Ascending aorta (tissue), 2 donors: Measurements from ENCODE around the gene NRDE2. TPM values are rescaled to one million over a fixed set of nuclear protein-coding genes. Genes with fewer than 3 reads are reported as not detected.
"Not testable (repeated sequence)": the region's sequence is repeated elsewhere in the genome, so short reads cannot be mapped to it uniquely, and the experiment has no call there.

Source experiments
- DNase-seq, 2 donors: peaks; one replicate each; pipeline ENCODE4 v3.0.0-alpha.2; 2019; ENCODE audit warnings: low spot score in 2 of 2
- H3K27ac ChIP-seq, 2 donors: fragments of 200-600 bp; sonication (generic); one replicate each; pipeline ENCODE4 v1.5.1; 2016 to 2017; ENCODE audit warnings: mild to moderate bottlenecking in 1 of 2
- H3K27me3 ChIP-seq: fragments of 200-600 bp; sonication (generic); one replicate; pipeline ENCODE4 v1.5.1; 2017
- H3K36me3 ChIP-seq, 2 donors: fragments of 200-600 bp; sonication (generic); one replicate each; pipeline ENCODE4 v1.5.1; 2016
- H3K4me1 ChIP-seq, 2 donors: fragments of 200-600 bp; sonication (generic); one replicate each; pipeline ENCODE4 v1.5.1; 2016 to 2017; ENCODE audit warnings: mild to moderate bottlenecking in 1 of 2
- H3K4me3 ChIP-seq, 2 donors: fragments of 200-600 bp; sonication (generic); one replicate each; pipeline ENCODE4 v1.5.1; 2016 to 2017; ENCODE audit warnings: mild to moderate bottlenecking in 1 of 2
- H3K9me3 ChIP-seq, 2 donors: fragments of 200-600 bp; sonication (generic); one replicate each; pipeline ENCODE4 v1.5.1; 2016
- CTCF ChIP-seq, 3 experiments: fragments of 200-600 bp in 2 of 3; fragments of 450-650 bp in 1 of 3; sonication (generic) in 2 of 3; IDR thresholded peaks; one replicate each; pipeline ENCODE4 v1.5.1; 2016 to 2019; ENCODE audit warnings: antibody characterized with exemption in 3 of 3, mild to moderate bottlenecking in 1 of 3, moderate library complexity in 1 of 3
- intact Hi-C: fragments of 100-400 bp; cut with DNase I; formaldehyde crosslinking; loops from one replicate; pipeline ENCODE4 v1.15.1; 2023
- total RNA-seq: library from RNA; depleted of rRNA; stranded (reverse); fragments of >200 nt; gene quantifications from one replicate; pipeline ENCODE4 v1.1.0, GENCODE V29; 2016

NRDE2 gene
- total RNA-seq, 1 donor from 2014 or later = 9.2 TPM

DNA sequence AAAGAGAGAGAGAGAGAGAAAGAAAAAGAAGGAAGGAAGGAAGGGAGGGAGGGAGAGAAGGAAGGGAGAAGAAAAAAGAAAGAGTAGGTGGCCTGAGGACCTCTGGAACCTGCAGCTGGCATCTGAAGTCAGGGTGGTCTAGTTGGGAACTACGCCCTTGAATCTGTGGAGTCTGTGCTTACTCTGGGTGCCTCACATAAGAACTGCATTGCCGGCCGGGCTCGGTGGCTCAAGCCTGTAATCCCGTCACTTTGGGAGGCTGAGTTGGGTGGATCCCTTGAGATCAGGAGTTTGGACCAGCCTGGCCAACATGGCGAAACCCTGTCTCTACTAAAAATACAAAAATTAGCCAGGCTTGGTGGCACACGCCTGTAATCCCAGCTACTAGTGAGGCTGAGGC, 10.0 kb upstream of the NRDE2 start:
- Histone ChIP-seq H3K4me3 (no peak overlapping the region), H3K9me3 (no peaks in the 10 kb centered on the region), H3K27me3 (no peaks in the 10 kb centered on the region), H3K4me1 (no peaks in the 10 kb centered on the region), H3K36me3 (no peaks in the 10 kb centered on the region), H3K27ac (no peak overlapping the region)
- DNase-seq = no peak
- TF ChIP-seq CTCF (IDR thresholded peaks at IDR 0.05) = no peak
- intact Hi-C loops = no loop called here

GRCh38 chr14:90341232-90341631, 9.5 kb upstream of the NRDE2 start:
- H3K27me3 ChIP-seq, H3K4me1 ChIP-seq, H3K4me3 ChIP-seq, H3K27ac ChIP-seq, DNase-seq, intact Hi-C loops, H3K9me3 ChIP-seq, H3K36me3 ChIP-seq: not testable (repeated sequence)

DNA sequence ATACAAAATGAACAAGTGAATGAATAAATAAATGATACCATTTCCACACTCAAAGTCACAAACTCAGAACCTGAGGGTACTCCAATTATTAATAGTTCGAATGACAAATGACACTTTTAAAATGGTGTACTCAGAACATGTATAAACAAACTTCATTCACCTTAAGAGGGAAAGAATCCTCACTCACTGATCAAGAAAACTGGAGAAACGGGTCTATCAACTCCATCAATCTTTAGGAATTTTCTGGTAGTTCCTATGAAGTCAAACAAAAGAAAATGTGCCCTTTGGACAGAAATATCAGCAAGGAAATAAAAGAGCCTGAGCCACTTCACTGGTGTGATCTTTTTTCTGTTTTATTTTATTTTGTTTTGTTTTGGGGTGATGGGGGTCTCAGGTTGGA, 5.2 kb upstream of the NRDE2 start:
- no peak for TF ChIP-seq CTCF (IDR thresholded peaks at IDR 0.05)
- DNase-seq = no peak
- Histone ChIP-seq H3K36me3 (no peaks in the 10 kb centered on the region), H3K27ac (no peak overlapping the region), H3K27me3 (no peaks in the 10 kb centered on the region), H3K9me3 (no peaks in the 10 kb centered on the region), H3K4me1 (no peaks in the 10 kb centered on the region), H3K4me3 (no peak overlapping the region)
- intact Hi-C loops = no loop called here

- Histone ChIP-seq H3K4me1 (peaks cover 0 to under 1% of the 10 kb centered on the region in 2 donors), H3K4me3 (no peak overlapping the region), H3K27me3 (no peaks in the 10 kb centered on the region), H3K36me3 (no peaks in the 10 kb centered on the region), H3K9me3 (no peaks in the 10 kb centered on the region), H3K27ac (no peak overlapping the region)
- no peak for DNase-seq
- intact Hi-C loops = no loop called here
- no peak for TF ChIP-seq CTCF (IDR thresholded peaks at IDR 0.05)
Measured at GRCh38 chr14:90336401-90336800, 4.7 kb upstream of the NRDE2 start.

- no peaks in the 10 kb centered on the region for H3K27me3 ChIP-seq
- intact Hi-C loops = loop anchor here (1.0 to 5.0 kb wide), 4 partner anchors 51 to 485 kb away; partner anchors contain the start of genes CALM1 and TTC7B
- peaks cover 0 to 3% of the 10 kb centered on the region in 2 donors for H3K4me1 ChIP-seq
- peak overlapping the region; percentile 82 to 83 for H3K27ac ChIP-seq
- no peak for TF ChIP-seq CTCF (IDR thresholded peaks at IDR 0.05)
- H3K9me3 ChIP-seq = no peaks in the 10 kb centered on the region
- H3K4me3 ChIP-seq = peak overlapping the region; percentile 70 to 81
- no peak for DNase-seq
- no peaks in the 10 kb centered on the region for H3K36me3 ChIP-seq
Measured at GRCh38 chr14:90332271-90332584, 487 bp upstream of the NRDE2 start.

DNA sequence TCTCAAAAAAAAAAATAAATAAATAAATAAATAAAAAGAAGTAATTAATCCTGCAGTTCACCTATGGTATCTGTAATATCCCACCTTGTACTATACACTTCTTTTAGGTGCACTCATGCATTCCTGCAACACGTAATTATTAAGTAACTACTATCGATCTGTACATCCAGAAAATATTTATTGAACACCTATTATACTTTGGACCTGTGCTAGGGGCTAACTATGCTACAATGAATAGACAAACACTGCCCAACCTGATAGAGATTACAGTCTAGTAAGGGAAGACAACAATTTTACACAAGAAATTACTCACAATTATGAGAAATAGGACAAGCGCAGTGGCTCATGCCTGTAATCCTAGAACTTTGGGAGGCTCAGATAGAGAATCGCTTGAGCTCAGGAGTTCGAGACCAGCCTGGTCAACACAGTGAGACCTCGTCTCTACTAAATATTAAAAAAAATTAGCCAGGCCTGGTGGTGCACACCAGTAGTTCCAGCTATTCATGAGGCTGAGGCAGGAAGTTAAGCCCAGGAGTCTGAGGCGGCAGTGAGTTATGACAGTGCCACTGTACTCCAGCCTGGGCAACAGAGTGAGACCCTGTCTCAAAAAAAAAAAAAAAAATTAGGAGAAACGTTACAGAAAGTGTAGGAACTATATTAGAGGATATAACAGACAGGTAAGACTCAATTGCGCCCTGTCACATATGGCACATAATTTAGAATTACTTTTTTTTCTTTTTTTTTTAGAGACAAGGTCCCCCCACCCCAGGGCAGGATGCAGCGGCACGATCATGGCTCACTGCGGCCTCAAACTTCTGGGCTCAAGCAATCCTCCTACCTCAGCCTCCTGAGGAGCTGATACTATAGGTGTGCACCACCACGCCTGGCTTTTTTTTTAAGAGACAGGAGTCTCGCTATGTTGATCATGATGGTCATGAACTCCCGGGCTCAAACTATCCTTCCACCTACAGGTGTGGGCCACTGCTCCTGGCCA, 1.2 kb downstream of the NRDE2 start:
- peaks cover 0 to 3% of the 10 kb centered on the region in 2 donors for H3K4me1 ChIP-seq
- intact Hi-C loops = loop anchor here (5.0 kb wide), 2 partner anchors 67 to 487 kb away; partner anchors contain the start of genes CALM1 and TTC7B
- H3K27ac ChIP-seq = peak overlapping the region in 1 of 2 donors; percentile 83
- no peaks in the 10 kb centered on the region for H3K9me3 ChIP-seq
- H3K27me3 ChIP-seq = no peaks in the 10 kb centered on the region
- no peaks in the 10 kb centered on the region for H3K36me3 ChIP-seq
- no peak for TF ChIP-seq CTCF (IDR thresholded peaks at IDR 0.05)
- H3K4me3 ChIP-seq = peak overlapping the region; percentile 70 to 81
- DNase-seq = no peak
